Tibial nerve (tissue), 4 donors: ENCODE data around the gene OTOG. TPM values are rescaled to one million over a fixed set of nuclear protein-coding genes. Genes with fewer than 3 reads are reported as not detected.

ENCODE experiments used
- DNase-seq, 2 donors: peaks; one replicate each; pipeline ENCODE4 v3.0.0-alpha.2; 2019; ENCODE audit warnings: low spot score in 2 of 2
- H3K27ac ChIP-seq, 4 donors: fragments of 200-600 bp; sonication (generic) in 3 of 4; one replicate each; pipeline ENCODE4 v1.5.1; 2017 to 2019; ENCODE audit warnings: mild to moderate bottlenecking in 1 of 4
- H3K27me3 ChIP-seq, 2 donors: fragments of 200-600 bp; sonication (generic) in 1 of 2; one replicate each; pipeline versions ENCODE4 v1.5.1 to v1.6.0; 2017 to 2019
- H3K36me3 ChIP-seq, 3 donors: fragments of 200-600 bp; sonication (generic); one replicate each; pipeline ENCODE4 v1.5.1; 2018 to 2019
- H3K4me1 ChIP-seq, 4 donors: fragments of 200-600 bp; sonication (generic) in 3 of 4; one replicate each; pipeline ENCODE4 v1.5.1; 2017 to 2019
- H3K4me3 ChIP-seq, 4 donors: fragments of 200-600 bp; sonication (generic) in 3 of 4; one replicate each; pipeline ENCODE4 v1.5.1; 2017 to 2019; ENCODE audit warnings: mild to moderate bottlenecking in 1 of 4, moderate library complexity in 1 of 4
- H3K9me3 ChIP-seq, 4 donors: fragments of 200-600 bp; sonication (generic) in 3 of 4; one replicate each; pipeline ENCODE4 v1.5.1; 2017 to 2019
- CTCF ChIP-seq, 5 experiments: fragments of 200-600 bp in 3 of 5; fragments of 450-650 bp in 2 of 5; sonication (generic) in 3 of 5; IDR thresholded peaks; one replicate each; pipeline ENCODE4 v1.5.1; 2016 to 2019; ENCODE audit warnings: antibody characterized with exemption in 5 of 5, mild to moderate bottlenecking in 3 of 5, moderate library complexity in 2 of 5
- EP300 ChIP-seq, 2 donors: sonication (generic); formaldehyde crosslinking; IDR thresholded peaks; one replicate each; pipeline ENCODE4 v1.6.1; 2017; ENCODE audit warnings: antibody characterized with exemption in 2 of 2, mild to moderate bottlenecking in 1 of 2
- POLR2A ChIP-seq, 2 donors: fragments of 450-650 bp; IDR thresholded peaks; one replicate each; pipeline ENCODE4 v1.6.1; 2017; ENCODE audit warnings: antibody characterized with exemption in 2 of 2, mild to moderate bottlenecking in 2 of 2, moderate library complexity in 2 of 2
- WGBS, 2 donors: methylation state at CpG; one replicate each; pipeline ENCODE4 v1.1.5; 2018; 5-methylcytosine and 5-hydroxymethylcytosine counted together
- total RNA-seq, 4 donors: library from RNA; depleted of rRNA; stranded (reverse); fragments of >200 nt; gene quantifications; one replicate each; pipeline ENCODE4 v1.1.0, GENCODE V29; 2016

Gene OTOG
- total RNA-seq, 4 donors from 2014 or later, result not detected

GRCh38 chr11:17547932-17548331 is 873 bp downstream of the OTOG start:
- Histone ChIP-seq H3K4me3 (no peak overlapping the region), H3K27me3 (peaks cover 0 to 43% of the 10 kb centered on the region in 2 donors)

DNA sequence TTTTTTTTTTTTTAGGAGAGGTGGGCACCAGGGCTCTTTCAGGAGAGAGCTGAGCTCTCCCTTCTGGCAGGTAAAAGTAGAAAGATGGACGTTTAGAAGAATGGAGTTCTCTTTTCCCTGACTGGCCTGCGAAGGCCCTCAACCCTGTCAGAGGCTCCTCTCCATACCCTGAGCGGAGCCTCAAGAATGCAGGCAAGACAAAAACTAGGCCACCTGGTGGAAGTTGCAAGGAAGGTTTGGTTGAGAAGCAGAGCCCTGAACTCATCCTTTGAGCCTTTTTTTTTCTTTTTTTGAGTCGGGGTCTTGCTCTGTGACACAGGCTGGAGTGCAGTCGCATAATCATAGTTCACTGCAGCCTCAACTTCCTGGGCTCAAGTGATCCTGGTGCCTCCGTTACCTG is 1.4 kb downstream of the OTOG start:
- Histone ChIP-seq H3K9me3 (no peaks in the 10 kb centered on the region), H3K4me1 (peaks cover 0 to 8% (median 0%) of the 10 kb centered on the region in 4 donors), H3K27ac (no peak overlapping the region), H3K27me3 (peaks cover 0 to 43% of the 10 kb centered on the region in 2 donors), H3K36me3 (no peaks in the 10 kb centered on the region), H3K4me3 (no peak overlapping the region)
- DNase-seq, result no peak
- 74 to 75% methylated on average over 6 of the region's 6 CpGs for WGBS, 2 donors
- TF ChIP-seq POLR2A (IDR thresholded peaks at IDR 0.05) (no peak), CTCF (IDR thresholded peaks at IDR 0.05) (no peak)

More at GRCh38 chr11:17547932-17548331, 873 bp downstream of the OTOG start:
- H3K36me3 ChIP-seq, result no peaks in the 10 kb centered on the region
- no peak overlapping the region for H3K27ac ChIP-seq
- no peaks in the 10 kb centered on the region for H3K9me3 ChIP-seq
- H3K4me1 ChIP-seq, result peaks cover 0 to 8% (median 0%) of the 10 kb centered on the region in 4 donors
- TF ChIP-seq POLR2A (IDR thresholded peaks at IDR 0.05) (no peak), CTCF (IDR thresholded peaks at IDR 0.05) (no peak), EP300 (IDR thresholded peaks at IDR 0.05) (no peak)
- DNase-seq, result no peak
- WGBS, 2 donors, result 44 to 63% methylated on average over 6 to 8 of the region's 9 CpGs

- Histone ChIP-seq H3K27me3 (peaks cover 0 to 22% of the 10 kb centered on the region in 2 donors), H3K36me3 (no peaks in the 10 kb centered on the region), H3K4me3 (no peak overlapping the region), H3K9me3 (no peaks in the 10 kb centered on the region), H3K27ac (no peak overlapping the region), H3K4me1 (no peaks in the 10 kb centered on the region)
- DNase-seq, result no peak
- 52 to 60% methylated on average over 12 of the region's 12 CpGs for WGBS, 2 donors
- no peak for TF ChIP-seq EP300 (IDR thresholded peaks at IDR 0.05)
- no peak for TF ChIP-seq CTCF (IDR thresholded peaks at IDR 0.05)
- no peak for TF ChIP-seq POLR2A (IDR thresholded peaks at IDR 0.05)
These were observed 3.6 kb downstream of the OTOG start for GRCh38 chr11:17550450-17551346.

GRCh38 chr11:17551347-17552040 is 4.4 kb downstream of the OTOG start:
- H3K9me3 ChIP-seq, result no peaks in the 10 kb centered on the region
- WGBS, 2 donors, result 53 to 57% methylated on average over 6 to 7 of the region's 7 CpGs
- no peak overlapping the region for H3K4me3 ChIP-seq
- no peaks in the 10 kb centered on the region for H3K4me1 ChIP-seq
- H3K27ac ChIP-seq, result no peak overlapping the region
- DNase-seq, result no peak
- H3K36me3 ChIP-seq, result no peaks in the 10 kb centered on the region
- TF ChIP-seq EP300 (IDR thresholded peaks at IDR 0.05) (no peak), POLR2A (IDR thresholded peaks at IDR 0.05) (no peak), CTCF (IDR thresholded peaks at IDR 0.05) (no peak)
- H3K27me3 ChIP-seq, result peaks cover 0 to 15% of the 10 kb centered on the region in 2 donors

DNA sequence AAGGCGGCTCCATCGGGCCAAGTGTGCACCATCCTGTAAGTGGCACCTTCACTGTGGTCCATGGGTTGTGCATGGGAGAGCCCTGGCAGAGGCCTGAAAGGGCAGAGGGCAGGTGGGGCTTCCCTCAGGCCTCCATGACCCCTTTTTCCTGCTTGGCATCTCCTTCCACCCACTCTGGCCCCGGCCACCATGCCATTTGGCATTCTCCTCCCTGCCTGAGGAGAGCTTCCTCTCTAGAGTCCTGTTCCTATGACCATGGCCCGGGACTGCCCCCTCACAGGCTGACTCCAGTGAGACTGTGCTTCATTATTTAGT is 4.9 kb downstream of the OTOG start:
- H3K27ac ChIP-seq, result no peak overlapping the region
- no peak overlapping the region for H3K4me3 ChIP-seq
- no peaks in the 10 kb centered on the region for H3K36me3 ChIP-seq
- DNase-seq, result no peak
- no peaks in the 10 kb centered on the region for H3K4me1 ChIP-seq
- H3K9me3 ChIP-seq, result no peaks in the 10 kb centered on the region
- peaks cover 0 to 11% of the 10 kb centered on the region in 2 donors for H3K27me3 ChIP-seq
- no peak for TF ChIP-seq EP300 (IDR thresholded peaks at IDR 0.05)
- TF ChIP-seq POLR2A (IDR thresholded peaks at IDR 0.05), result no peak
- TF ChIP-seq CTCF (IDR thresholded peaks at IDR 0.05), result no peak
- WGBS, 2 donors, result 80 to 84% methylated on average over 4 of the region's 4 CpGs
